Measurements from ENCODE around the gene DOK6. TPM values are rescaled to one million over a fixed set of nuclear protein-coding genes. Genes with fewer than 3 reads are reported as not detected.

The DOK6 gene
- total RNA-seq, 1 donor from 2014 or later = 0.06 TPM

DNA sequence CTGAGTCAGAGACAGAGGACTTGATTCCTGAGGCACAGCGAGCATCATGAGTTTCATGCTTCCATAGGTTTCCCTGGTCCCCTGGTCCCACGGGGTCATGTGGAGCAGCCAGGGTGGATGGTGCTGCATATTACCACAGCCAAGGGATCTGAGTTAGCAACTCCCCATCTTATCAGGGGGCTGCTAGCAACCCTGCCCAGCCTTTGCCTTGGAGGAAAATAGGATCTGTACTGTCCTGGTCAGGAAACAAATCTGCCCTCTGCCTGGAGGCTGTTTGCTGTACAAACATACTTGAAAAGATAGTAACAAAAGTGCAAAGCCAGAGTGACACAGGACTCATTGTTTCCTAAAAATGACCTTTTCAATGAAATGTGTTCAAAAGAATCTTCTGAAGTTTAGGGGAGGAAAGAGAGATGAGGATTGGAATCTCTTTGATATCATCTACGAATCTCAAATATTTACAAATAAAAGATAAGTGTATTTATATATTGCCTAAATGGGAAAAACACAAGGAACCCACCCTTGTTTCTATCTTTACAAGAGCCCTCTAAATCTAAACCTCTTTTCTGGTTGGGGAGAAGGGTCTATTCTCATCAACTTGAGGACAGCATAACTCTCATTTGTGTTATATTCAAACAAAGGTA lies 352.2 kb downstream of the DOK6 start:
- TF ChIP-seq, protein P1, sequence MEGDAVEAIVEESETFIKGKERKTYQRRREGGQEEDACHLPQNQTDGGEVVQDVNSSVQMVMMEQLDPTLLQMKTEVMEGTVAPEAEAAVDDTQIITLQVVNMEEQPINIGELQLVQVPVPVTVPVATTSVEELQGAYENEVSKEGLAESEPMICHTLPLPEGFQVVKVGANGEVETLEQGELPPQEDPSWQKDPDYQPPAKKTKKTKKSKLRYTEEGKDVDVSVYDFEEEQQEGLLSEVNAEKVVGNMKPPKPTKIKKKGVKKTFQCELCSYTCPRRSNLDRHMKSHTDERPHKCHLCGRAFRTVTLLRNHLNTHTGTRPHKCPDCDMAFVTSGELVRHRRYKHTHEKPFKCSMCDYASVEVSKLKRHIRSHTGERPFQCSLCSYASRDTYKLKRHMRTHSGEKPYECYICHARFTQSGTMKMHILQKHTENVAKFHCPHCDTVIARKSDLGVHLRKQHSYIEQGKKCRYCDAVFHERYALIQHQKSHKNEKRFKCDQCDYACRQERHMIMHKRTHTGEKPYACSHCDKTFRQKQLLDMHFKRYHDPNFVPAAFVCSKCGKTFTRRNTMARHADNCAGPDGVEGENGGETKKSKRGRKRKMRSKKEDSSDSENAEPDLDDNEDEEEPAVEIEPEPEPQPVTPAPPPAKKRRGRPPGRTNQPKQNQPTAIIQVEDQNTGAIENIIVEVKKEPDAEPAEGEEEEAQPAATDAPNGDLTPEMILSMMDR (conservative IDR thresholded peaks at IDR 0.05; ENCODE audit: low read depth, low read length) = no peak
- H3K4me3 ChIP-seq (ENCODE audit: low read depth, low read length) = no peak overlapping the region
- no peak for DNase-seq (ENCODE audit: low read depth)

DNA sequence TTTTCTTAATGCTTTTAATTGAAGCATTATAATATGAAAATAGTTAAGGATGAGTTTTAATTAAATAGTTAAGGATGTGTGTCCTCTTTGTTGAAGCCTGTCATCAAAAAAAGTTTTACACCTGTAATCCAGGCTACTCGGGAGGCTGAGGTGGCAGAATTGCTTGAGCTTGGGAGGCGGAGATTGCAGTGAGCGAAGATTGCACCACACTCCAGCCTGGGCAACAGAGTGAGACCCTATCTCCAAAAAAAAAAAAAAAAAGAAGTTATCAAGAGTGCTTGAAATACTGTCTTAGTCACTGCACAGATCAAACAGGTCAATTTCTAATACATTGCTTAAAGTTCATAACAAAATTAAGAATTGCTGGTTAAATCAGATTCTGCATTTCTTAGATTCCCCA lies 353.4 kb downstream of the DOK6 start:
- no peak for DNase-seq (ENCODE audit: low read depth)
- TF ChIP-seq, protein P1 (conservative IDR thresholded peaks at IDR 0.05; ENCODE audit: low read depth, low read length) = no peak
- H3K4me3 ChIP-seq (ENCODE audit: low read depth, low read length) = no peak overlapping the region

- no peak for DNase-seq (ENCODE audit: low read depth)
- TF ChIP-seq, protein P1 (conservative IDR thresholded peaks at IDR 0.05; ENCODE audit: low read depth, low read length) = no peak
- no peak overlapping the region for H3K4me3 ChIP-seq (ENCODE audit: low read depth, low read length)
Measured at GRCh38 chr18:69755041-69755440, 354.4 kb downstream of the DOK6 start.

GRCh38 chr18:69755856-69756496 lies 355.3 kb downstream of the DOK6 start:
- DNase-seq (ENCODE audit: low read depth) = no peak
- TF ChIP-seq, protein P1 (conservative IDR thresholded peaks at IDR 0.05; ENCODE audit: low read depth, low read length) = no peak
- no peak overlapping the region for H3K4me3 ChIP-seq (ENCODE audit: low read depth, low read length)

- no peak overlapping the region for H3K4me3 ChIP-seq (ENCODE audit: low read depth, low read length)
- no peak for DNase-seq (ENCODE audit: low read depth)
- TF ChIP-seq, protein P1 (conservative IDR thresholded peaks at IDR 0.05; ENCODE audit: low read depth, low read length) = no peak
Measured at GRCh38 chr18:69757733-69758132, 357.0 kb downstream of the DOK6 start.

GRCh38 chr18:69758458-69758857 lies 357.8 kb downstream of the DOK6 start:
- no peak for DNase-seq (ENCODE audit: low read depth)
- TF ChIP-seq, protein P1 (conservative IDR thresholded peaks at IDR 0.05; ENCODE audit: low read depth, low read length) = no peak
- no peak overlapping the region for H3K4me3 ChIP-seq (ENCODE audit: low read depth, low read length)

DNA sequence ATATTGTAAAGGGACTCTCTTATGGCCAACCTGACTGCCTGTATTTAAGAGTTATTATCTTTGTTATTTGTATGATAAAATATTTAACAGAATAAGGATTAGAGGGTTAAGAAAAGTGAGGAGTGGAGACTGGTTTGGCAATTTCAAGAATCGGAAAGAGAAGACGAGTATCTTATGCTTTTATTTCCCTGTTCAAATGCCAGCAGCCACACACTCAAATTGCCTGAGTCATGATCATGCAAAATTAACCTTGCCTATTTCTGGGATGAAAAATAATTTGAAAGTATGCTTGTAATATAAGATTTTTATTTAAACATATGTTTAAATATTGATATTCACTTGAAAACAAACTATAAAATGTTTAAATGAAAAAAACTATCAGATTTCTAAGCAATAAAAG lies 358.4 kb downstream of the DOK6 start:
- TF ChIP-seq, protein P1 (conservative IDR thresholded peaks at IDR 0.05; ENCODE audit: low read depth, low read length) = no peak
- DNase-seq (ENCODE audit: low read depth) = no peak

More for the DNA sequence above, 358.4 kb downstream of the DOK6 start:
- H3K4me3 ChIP-seq (ENCODE audit: low read depth, low read length) = no peak overlapping the region
